ENCODE data around the gene SLC8A3. TPM values are rescaled to one million over a fixed set of nuclear protein-coding genes. Genes with fewer than 3 reads are reported as not detected.

SLC8A3 gene
- total RNA-seq, 2 experiments from 2014 or later = not detected

- no TSS peak for BruUV-seq (replicated peaks)
- ChIA-PET CTCF (ENCODE audit: unreplicated experiment) (no interaction called here), POLR2A (no interaction called here)
- H3K79me2 ChIP-seq (ENCODE audit: insufficient read depth, low read depth, low read length) = no peaks in the 10 kb centered on the region
- H3K4me3 ChIP-seq (ENCODE audit: low read depth, low read length, poor library complexity, severe bottlenecking) = no peak overlapping the region
- no peaks in the 10 kb centered on the region for H3K9me3 ChIP-seq (ENCODE audit: low read length)
- intact Hi-C loops (cut with micrococcal nuclease; ENCODE audit: unreplicated experiment) = no loop called here
- no peak overlapping the region for H2AFZ ChIP-seq (ENCODE audit: low read length)
- H3K27ac ChIP-seq (ENCODE audit: low read depth, low read length, poor library complexity, severe bottlenecking) = no peak overlapping the region
- H3K9me2 ChIP-seq (ENCODE audit: insufficient read depth, low read length) = no peaks in the 10 kb centered on the region
- no peak for TF ChIP-seq EZH2phosphoT487 (IDR thresholded peaks at IDR 0.05; ENCODE audit: borderline replicate concordance, low read depth, low read length)
- TF ChIP-seq CTCF (conservative IDR thresholded peaks at IDR 0.05; ENCODE audit: low read length) = no peak
- no peaks in the 10 kb centered on the region for H3K36me3 ChIP-seq (ENCODE audit: insufficient read depth, low read length)
- no peak for DNase-seq (ENCODE audit: low spot score)
- H4K20me1 ChIP-seq (ENCODE audit: insufficient read depth, low read length) = no peaks in the 10 kb centered on the region
- no peaks in the 10 kb centered on the region for H3K4me1 ChIP-seq (ENCODE audit: insufficient read depth, low read length, poor library complexity, severe bottlenecking)
- no peak overlapping the region for H3K4me2 ChIP-seq (ENCODE audit: low read length)
Measured at GRCh38 chr14:70168406-70168805, 20.3 kb downstream of the SLC8A3 start.

- H3K4me2 ChIP-seq (ENCODE audit: low read length) = no peak overlapping the region
- H3K4me3 ChIP-seq (ENCODE audit: low read depth, low read length, poor library complexity, severe bottlenecking) = no peak overlapping the region
- no peak overlapping the region for H2AFZ ChIP-seq (ENCODE audit: low read length)
- no peak overlapping the region for H3K27ac ChIP-seq (ENCODE audit: low read depth, low read length, poor library complexity, severe bottlenecking)
- H4K20me1 ChIP-seq (ENCODE audit: insufficient read depth, low read length) = no peaks in the 10 kb centered on the region
- DNase-seq (ENCODE audit: low spot score) = no peak
- CTCF ChIA-PET (ENCODE audit: unreplicated experiment) = no interaction called here
- no TSS peak for BruUV-seq (replicated peaks)
- intact Hi-C loops (cut with micrococcal nuclease; ENCODE audit: unreplicated experiment) = no loop called here
- no peaks in the 10 kb centered on the region for H3K79me2 ChIP-seq (ENCODE audit: insufficient read depth, low read depth, low read length)
- no peaks in the 10 kb centered on the region for H3K36me3 ChIP-seq (ENCODE audit: insufficient read depth, low read length)
- H3K4me1 ChIP-seq (ENCODE audit: insufficient read depth, low read length, poor library complexity, severe bottlenecking) = no peaks in the 10 kb centered on the region
- POLR2A ChIA-PET = interaction anchor here (0.7 kb wide), 1 partner anchor 126 kb away, joined by 3 read pairs; no protein-coding TSS in a partner anchor
- TF ChIP-seq CTCF (conservative IDR thresholded peaks at IDR 0.05; ENCODE audit: low read length) = no peak
- no peak for TF ChIP-seq EZH2phosphoT487 (IDR thresholded peaks at IDR 0.05; ENCODE audit: borderline replicate concordance, low read depth, low read length)
- H3K9me3 ChIP-seq (ENCODE audit: low read length) = no peaks in the 10 kb centered on the region
- no peaks in the 10 kb centered on the region for H3K9me2 ChIP-seq (ENCODE audit: insufficient read depth, low read length)
Measured at GRCh38 chr14:70166530-70167203, 22.1 kb downstream of the SLC8A3 start.

- no peak overlapping the region for H3K4me3 ChIP-seq (ENCODE audit: low read depth, low read length, poor library complexity, severe bottlenecking)
- no peaks in the 10 kb centered on the region for H3K9me2 ChIP-seq (ENCODE audit: insufficient read depth, low read length)
- H3K4me2 ChIP-seq (ENCODE audit: low read length) = no peak overlapping the region
- H3K36me3 ChIP-seq (ENCODE audit: insufficient read depth, low read length) = no peaks in the 10 kb centered on the region
- H3K27ac ChIP-seq (ENCODE audit: low read depth, low read length, poor library complexity, severe bottlenecking) = no peak overlapping the region
- H2AFZ ChIP-seq (ENCODE audit: low read length) = no peak overlapping the region
- H4K20me1 ChIP-seq (ENCODE audit: insufficient read depth, low read length) = no peaks in the 10 kb centered on the region
- H3K4me1 ChIP-seq (ENCODE audit: insufficient read depth, low read length, poor library complexity, severe bottlenecking) = no peaks in the 10 kb centered on the region
- BruUV-seq (replicated peaks) = no TSS peak
- H3K79me2 ChIP-seq (ENCODE audit: insufficient read depth, low read depth, low read length) = no peaks in the 10 kb centered on the region
- intact Hi-C loops (cut with micrococcal nuclease; ENCODE audit: unreplicated experiment) = no loop called here
- TF ChIP-seq CTCF (conservative IDR thresholded peaks at IDR 0.05; ENCODE audit: low read length) (no peak), EZH2phosphoT487 (IDR thresholded peaks at IDR 0.05; ENCODE audit: borderline replicate concordance, low read depth, low read length) (no peak)
- CTCF ChIA-PET (ENCODE audit: unreplicated experiment) = no interaction called here
- POLR2A ChIA-PET = no interaction called here
- no peak for DNase-seq (ENCODE audit: low spot score)
- H3K9me3 ChIP-seq (ENCODE audit: low read length) = no peaks in the 10 kb centered on the region
Measured at GRCh38 chr14:70162358-70162757, 26.4 kb downstream of the SLC8A3 start.
